ENCODE measurements around the gene LDB2.

The LDB2 gene

GRCh38 chr4:16837475-16837874 lies 61.0 kb downstream of the LDB2 start:
- no peak for DNase-seq

- DNase-seq: no peak
Observed at GRCh38 chr4:16836324-16836723, 62.1 kb downstream of the LDB2 start.

- DNase-seq: no peak
Observed at GRCh38 chr4:16835597-16836247, 62.7 kb downstream of the LDB2 start.

- DNase-seq: no peak
Observed at GRCh38 chr4:16834814-16835213, 63.6 kb downstream of the LDB2 start.

- DNase-seq: no peak
Observed at GRCh38 chr4:16833722-16834121, 64.7 kb downstream of the LDB2 start.

- no peak for DNase-seq
Observed at GRCh38 chr4:16830081-16830480, 68.4 kb downstream of the LDB2 start.

GRCh38 chr4:16827794-16828724 lies 70.4 kb downstream of the LDB2 start:
- DNase-seq: no peak

- DNase-seq: no peak
Observed at GRCh38 chr4:16827045-16827444, 71.4 kb downstream of the LDB2 start.

GRCh38 chr4:16826406-16826910 lies 72.0 kb downstream of the LDB2 start:
- no peak for DNase-seq

- DNase-seq: no peak
Observed at GRCh38 chr4:16824278-16824806, 74.1 kb downstream of the LDB2 start.

- DNase-seq: no peak
Observed at GRCh38 chr4:16820329-16820728, 78.1 kb downstream of the LDB2 start.

- no peak for DNase-seq
Observed at GRCh38 chr4:16819652-16820051, 78.8 kb downstream of the LDB2 start.

- DNase-seq: no peak
Observed at GRCh38 chr4:16818005-16818404, 80.4 kb downstream of the LDB2 start.

GRCh38 chr4:16817286-16817685 lies 81.2 kb downstream of the LDB2 start:
- no peak for DNase-seq

GRCh38 chr4:16814361-16814760 lies 84.1 kb downstream of the LDB2 start:
- no peak for DNase-seq

GRCh38 chr4:16812041-16812440 lies 86.4 kb downstream of the LDB2 start:
- DNase-seq: no peak

GRCh38 chr4:16809943-16810342 lies 88.5 kb downstream of the LDB2 start:
- DNase-seq: no peak

- no peak for DNase-seq
Observed at GRCh38 chr4:16809064-16809463, 89.4 kb downstream of the LDB2 start.

- DNase-seq: no peak
Observed at GRCh38 chr4:16807355-16807754, 91.1 kb downstream of the LDB2 start.

- no peak for DNase-seq
Observed at GRCh38 chr4:16804581-16804980, 93.9 kb downstream of the LDB2 start.

GRCh38 chr4:16802044-16802443 lies 96.4 kb downstream of the LDB2 start:
- DNase-seq: no peak

GRCh38 chr4:16801356-16801755 lies 97.1 kb downstream of the LDB2 start:
- no peak for DNase-seq

GRCh38 chr4:16794816-16795445 lies 103.5 kb downstream of the LDB2 start:
- peak; percentile 71 for DNase-seq
